HEK293 (cell line): ENCODE data around the gene ENDOD1.

Experiments
- CTCF ChIP-seq: fragments of 450-650 bp; formaldehyde crosslinking; IDR thresholded peaks from 2 replicates; pipeline ENCODE4 v1.5.1; 2016; ENCODE audit warnings: missing biosample characterization, missing genetic modification characterization
- MYNN ChIP-seq: fragments of 450-650 bp; formaldehyde crosslinking; IDR thresholded peaks from 2 replicates; pipeline ENCODE4 v1.5.1; 2016; ENCODE audit warnings: missing biosample characterization, missing genetic modification characterization, borderline replicate concordance
- PRDM4 ChIP-seq: fragments of 450-650 bp; formaldehyde crosslinking; IDR thresholded peaks from 2 replicates; pipeline ENCODE4 v1.5.1; 2017; ENCODE audit warnings: missing biosample characterization, missing genetic modification characterization
- SP2 ChIP-seq: fragments of 450-650 bp; formaldehyde crosslinking; IDR thresholded peaks from 2 replicates; pipeline ENCODE4 v1.5.1; 2016; ENCODE audit warnings: missing biosample characterization, missing genetic modification characterization
- ZNF555 ChIP-seq: fragments of 450-650 bp; formaldehyde crosslinking; conservative IDR thresholded peaks from 2 replicates; pipeline ENCODE4 v1.5.1; 2017; ENCODE audit warnings: missing biosample characterization, mild to moderate bottlenecking, missing genetic modification characterization, inconsistent platforms
- ZNF558 ChIP-seq: fragments of 450-650 bp; formaldehyde crosslinking; IDR thresholded peaks from 2 replicates; pipeline ENCODE4 v1.5.1; 2016; ENCODE audit warnings: missing biosample characterization, missing genetic modification characterization
- ZNF626 ChIP-seq: fragments of 450-650 bp; sonication (Bioruptor Pico); formaldehyde crosslinking; IDR thresholded peaks from 2 replicates; pipeline ENCODE4 v1.5.1; 2018; ENCODE audit warnings: missing biosample characterization, missing genetic modification characterization, inconsistent platforms
- ZNF76 ChIP-seq: fragments of 450-650 bp; formaldehyde crosslinking; IDR thresholded peaks from 2 replicates; pipeline ENCODE4; 2016; ENCODE audit warnings: low read depth, missing biosample characterization, missing genetic modification characterization, borderline replicate concordance
- ZNF830 ChIP-seq: fragments of 450-650 bp; IDR thresholded peaks from 2 replicates; pipeline ENCODE4 v1.5.0; 2018; ENCODE audit warnings: missing biosample characterization, missing genetic modification characterization, low read depth, mild to moderate bottlenecking, moderate library complexity

GRCh38 chr11:95163106-95163505 is 73.5 kb downstream of the ENDOD1 start:
- TF ChIP-seq ZNF830 (tag by site-specific recombination) (no peak), ZNF76 (tag by site-specific recombination) (no peak), PRDM4 (no peak), ZNF558 (tag by site-specific recombination) (no peak), ZNF555 (tag by site-specific recombination) (no peak), SP2 (tag by site-specific recombination) (no peak), CTCF (tag by site-specific recombination) (no peak), MYNN (no peak), ZNF626 (tag by site-specific recombination) (no peak)
